Neural cell (in vitro differentiated cells): ENCODE data around the gene SSC5D.

Source experiments
- EP300 ChIP-seq: fragments of 450-650 bp; conservative IDR thresholded peaks from 2 replicates; pipeline ENCODE4 v1.6.1; 2014; ENCODE audit warnings: antibody characterized with exemption, mild to moderate bottlenecking, moderate library complexity; ENCODE audit not compliant: poor library complexity, severe bottlenecking
- EZH2 ChIP-seq: fragments of 200-600, 300-800 bp; shearing (Covaris generic), sonication (generic); IDR thresholded peaks from 2 replicates; pipeline ENCODE4 v1.6.1; 2014; ENCODE audit warnings: antibody characterized with exemption, low read length, borderline replicate concordance, mild to moderate bottlenecking; ENCODE audit not compliant: insufficient read depth, poor library complexity, severe bottlenecking
- POLR2AphosphoS5 ChIP-seq: IDR thresholded peaks from 2 replicates; pipeline ENCODE4 v1.6.1; 2012
- TF ChIP-seq, protein P1 (sequence below): IDR thresholded peaks from 2 replicates; pipeline ENCODE4 v1.6.1; 2012; ENCODE audit warnings: borderline replicate concordance
- TF ChIP-seq, protein P2 (sequence below): fragments of 450-650 bp; IDR thresholded peaks from 2 replicates; pipeline ENCODE4 v1.5.1; 2014; ENCODE audit warnings: antibody characterized with exemption, mild to moderate bottlenecking, moderate library complexity; ENCODE audit not compliant: poor library complexity, severe bottlenecking

DNA sequence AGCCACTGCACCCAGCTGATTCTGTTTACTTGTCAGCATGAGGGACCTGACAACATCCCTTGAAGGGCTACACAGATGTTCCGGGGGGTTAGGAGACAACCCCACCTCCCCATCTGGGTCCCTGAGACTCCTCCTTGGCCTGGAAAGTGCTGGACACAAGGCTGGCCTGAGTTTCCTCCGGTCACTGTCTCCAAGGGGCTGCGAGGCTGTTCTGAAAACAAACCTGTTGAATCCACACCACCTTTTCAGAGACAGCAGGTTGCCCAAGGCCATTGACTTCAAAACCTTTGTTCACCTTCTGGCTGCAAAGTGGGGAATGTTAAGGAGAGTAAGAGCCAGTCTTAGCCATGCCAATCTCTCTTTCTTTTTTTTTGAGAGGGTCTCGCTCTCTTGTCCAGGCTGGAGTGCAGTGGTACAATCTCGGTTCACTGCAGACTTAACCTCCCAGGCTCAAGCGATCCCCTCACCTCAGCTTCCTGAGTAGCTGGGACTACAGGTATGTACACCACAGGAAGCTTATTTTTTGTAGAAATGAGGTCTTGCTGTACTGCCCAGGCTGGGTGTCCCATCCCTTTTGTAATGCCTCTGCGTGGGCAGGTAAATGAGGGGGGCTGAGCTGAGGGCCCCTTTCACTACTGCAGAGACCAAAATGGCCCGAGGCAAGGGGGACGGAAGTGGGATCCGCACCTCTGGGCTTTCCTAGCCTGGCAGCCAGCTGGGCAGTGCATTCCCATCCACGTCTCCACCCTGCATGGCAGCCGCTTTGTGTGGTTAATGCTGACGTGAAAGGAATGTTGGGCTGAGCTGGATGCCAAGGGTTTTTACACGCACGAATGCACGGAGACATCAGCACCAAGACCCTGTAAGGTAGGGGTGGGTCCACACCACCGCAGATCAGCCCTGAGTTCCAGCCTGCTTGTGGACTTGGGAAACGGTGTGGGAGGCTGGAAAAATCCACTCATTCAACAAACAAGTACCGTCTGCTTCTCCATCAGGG is 13.7 kb upstream of the SSC5D start:
- TF ChIP-seq, protein P1, sequence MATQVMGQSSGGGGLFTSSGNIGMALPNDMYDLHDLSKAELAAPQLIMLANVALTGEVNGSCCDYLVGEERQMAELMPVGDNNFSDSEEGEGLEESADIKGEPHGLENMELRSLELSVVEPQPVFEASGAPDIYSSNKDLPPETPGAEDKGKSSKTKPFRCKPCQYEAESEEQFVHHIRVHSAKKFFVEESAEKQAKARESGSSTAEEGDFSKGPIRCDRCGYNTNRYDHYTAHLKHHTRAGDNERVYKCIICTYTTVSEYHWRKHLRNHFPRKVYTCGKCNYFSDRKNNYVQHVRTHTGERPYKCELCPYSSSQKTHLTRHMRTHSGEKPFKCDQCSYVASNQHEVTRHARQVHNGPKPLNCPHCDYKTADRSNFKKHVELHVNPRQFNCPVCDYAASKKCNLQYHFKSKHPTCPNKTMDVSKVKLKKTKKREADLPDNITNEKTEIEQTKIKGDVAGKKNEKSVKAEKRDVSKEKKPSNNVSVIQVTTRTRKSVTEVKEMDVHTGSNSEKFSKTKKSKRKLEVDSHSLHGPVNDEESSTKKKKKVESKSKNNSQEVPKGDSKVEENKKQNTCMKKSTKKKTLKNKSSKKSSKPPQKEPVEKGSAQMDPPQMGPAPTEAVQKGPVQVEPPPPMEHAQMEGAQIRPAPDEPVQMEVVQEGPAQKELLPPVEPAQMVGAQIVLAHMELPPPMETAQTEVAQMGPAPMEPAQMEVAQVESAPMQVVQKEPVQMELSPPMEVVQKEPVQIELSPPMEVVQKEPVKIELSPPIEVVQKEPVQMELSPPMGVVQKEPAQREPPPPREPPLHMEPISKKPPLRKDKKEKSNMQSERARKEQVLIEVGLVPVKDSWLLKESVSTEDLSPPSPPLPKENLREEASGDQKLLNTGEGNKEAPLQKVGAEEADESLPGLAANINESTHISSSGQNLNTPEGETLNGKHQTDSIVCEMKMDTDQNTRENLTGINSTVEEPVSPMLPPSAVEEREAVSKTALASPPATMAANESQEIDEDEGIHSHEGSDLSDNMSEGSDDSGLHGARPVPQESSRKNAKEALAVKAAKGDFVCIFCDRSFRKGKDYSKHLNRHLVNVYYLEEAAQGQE, result no peak
- TF ChIP-seq EP300 (no peak), POLR2AphosphoS5 (no peak), EZH2 (no peak)
- TF ChIP-seq, protein P2, sequence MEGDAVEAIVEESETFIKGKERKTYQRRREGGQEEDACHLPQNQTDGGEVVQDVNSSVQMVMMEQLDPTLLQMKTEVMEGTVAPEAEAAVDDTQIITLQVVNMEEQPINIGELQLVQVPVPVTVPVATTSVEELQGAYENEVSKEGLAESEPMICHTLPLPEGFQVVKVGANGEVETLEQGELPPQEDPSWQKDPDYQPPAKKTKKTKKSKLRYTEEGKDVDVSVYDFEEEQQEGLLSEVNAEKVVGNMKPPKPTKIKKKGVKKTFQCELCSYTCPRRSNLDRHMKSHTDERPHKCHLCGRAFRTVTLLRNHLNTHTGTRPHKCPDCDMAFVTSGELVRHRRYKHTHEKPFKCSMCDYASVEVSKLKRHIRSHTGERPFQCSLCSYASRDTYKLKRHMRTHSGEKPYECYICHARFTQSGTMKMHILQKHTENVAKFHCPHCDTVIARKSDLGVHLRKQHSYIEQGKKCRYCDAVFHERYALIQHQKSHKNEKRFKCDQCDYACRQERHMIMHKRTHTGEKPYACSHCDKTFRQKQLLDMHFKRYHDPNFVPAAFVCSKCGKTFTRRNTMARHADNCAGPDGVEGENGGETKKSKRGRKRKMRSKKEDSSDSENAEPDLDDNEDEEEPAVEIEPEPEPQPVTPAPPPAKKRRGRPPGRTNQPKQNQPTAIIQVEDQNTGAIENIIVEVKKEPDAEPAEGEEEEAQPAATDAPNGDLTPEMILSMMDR, result no peak
